K562 (cell line): Measurements from ENCODE around the gene HYAL3. TPM values are rescaled to one million over a fixed set of nuclear protein-coding genes. Genes with fewer than 3 reads are reported as not detected.
A peak's percentile ranks its signal among the peaks of the same experiment; 100 is the strongest.

Source experiments
- BCLAF1 ChIP-seq, 2 experiments: fragments of 450-650 bp in 1 of 2; IDR thresholded peaks; 2 replicates each; pipeline ENCODE4 v1.6.1; 2011 to 2017; ENCODE audit warnings: low read depth in 2 of 2, antibody characterized with exemption in 1 of 2, borderline replicate concordance in 1 of 2, low read length in 1 of 2, mild to moderate bottlenecking in 1 of 2, mixed read lengths in 1 of 2; ENCODE audit not compliant: control insufficient read depth in 1 of 2
- CTCF ChIP-seq, 3 experiments: IDR thresholded peaks in 2 of 3; conservative IDR thresholded peaks in 1 of 3; 2 replicates each; pipeline ENCODE4 v1.5.1; 2011 to 2012; ENCODE audit warnings: low read length in 3 of 3, mild to moderate bottlenecking in 3 of 3, control low read depth in 2 of 3, improper control_type of control experiment in 1 of 3, inconsistent platforms in 1 of 3, low read depth in 1 of 3, mixed read lengths in 1 of 3, moderate library complexity in 1 of 3; ENCODE audit not compliant: insufficient read depth in 2 of 3
- DACH1 ChIP-seq: fragments of 450-650 bp; IDR thresholded peaks from 2 replicates; pipeline ENCODE4 v1.6.1; 2018; ENCODE audit not compliant: partially characterized antibody
- DPF2 ChIP-seq: fragments of 450-650 bp; IDR thresholded peaks from 2 replicates; pipeline ENCODE4 v1.6.1; 2016
- IRF2 ChIP-seq: sonication (generic); formaldehyde crosslinking; IDR thresholded peaks from 2 replicates; pipeline ENCODE4 v1.8.1; 2022; ENCODE audit warnings: mild to moderate bottlenecking, missing genetic modification reagents
- MEF2A ChIP-seq: IDR thresholded peaks from 2 replicates; pipeline ENCODE4 v1.6.1; 2011; ENCODE audit warnings: low read depth, mild to moderate bottlenecking, low read length, moderate library complexity; ENCODE audit not compliant: control insufficient read depth
- MEIS2 ChIP-seq: fragments of 450-650 bp; IDR thresholded peaks from 2 replicates; pipeline ENCODE4 v1.6.1; 2014; ENCODE audit warnings: mild to moderate bottlenecking; ENCODE audit not compliant: partially characterized antibody
- PHF8 ChIP-seq: fragments of 200-600 bp; sonication (generic); IDR thresholded peaks from 2 replicates; pipeline ENCODE4 v1.6.1; 2012; ENCODE audit warnings: mixed run types, mild to moderate bottlenecking, inconsistent platforms, low read length, moderate library complexity, borderline replicate concordance
- PTTG1 ChIP-seq: fragments of 450-650 bp; IDR thresholded peaks from 2 replicates; pipeline ENCODE4 v1.6.1; 2016; ENCODE audit warnings: low read depth, mild to moderate bottlenecking, missing genetic modification characterization, missing compliant biosample characterization
- RAD21 ChIP-seq, 2 experiments: fragments of 250-450 bp in 1 of 2; fragments of 450-650 bp in 1 of 2; sonication (Bioruptor Pico) in 1 of 2; formaldehyde crosslinking in 1 of 2; IDR thresholded peaks in 1 of 2; conservative IDR thresholded peaks in 1 of 2; 2 replicates each; pipeline versions ENCODE4 v1.4.0 to v1.8.0; 2020 to 2022; ENCODE audit warnings: mild to moderate bottlenecking in 2 of 2, moderate library complexity in 1 of 2
- RBM39 ChIP-seq: fragments of 200-400 bp; formaldehyde crosslinking; optimal IDR thresholded peaks from 2 replicates; pipeline ENCODE3; 2018; ENCODE audit warnings: low read depth, low read length
- SMC3 ChIP-seq: conservative IDR thresholded peaks from 2 replicates; pipeline ENCODE4 v1.6.1; 2011; ENCODE audit warnings: low read depth, low read length, improper control_type of control experiment; ENCODE audit not compliant: insufficient read depth
- ZBTB8A ChIP-seq: fragments of 450-650 bp; IDR thresholded peaks from 2 replicates; pipeline ENCODE4 v1.6.1; 2018; ENCODE audit warnings: mild to moderate bottlenecking, moderate library complexity; ENCODE audit not compliant: partially characterized antibody
- ZNF133 ChIP-seq: fragments of 250-450 bp; sonication (Bioruptor Pico); IDR thresholded peaks from 2 replicates; pipeline ENCODE4 v1.4.0; 2020; ENCODE audit warnings: mild to moderate bottlenecking
- ZNF184 ChIP-seq: sonication (generic); formaldehyde crosslinking; IDR thresholded peaks from 2 replicates; pipeline ENCODE4 v1.5.0; 2020; ENCODE audit warnings: missing genetic modification reagents
- ZNF384 ChIP-seq: IDR thresholded peaks from 2 replicates; pipeline ENCODE4 v1.6.1; 2012; ENCODE audit warnings: low read depth, low read length, improper control_type of control experiment
- polyA plus RNA-seq, 8 experiments: library from polyadenylated mRNA; depleted of rRNA in 4 of 8; stranded (reverse) in 5 of 8; unstranded in 3 of 8; fragments of >200 nt; fragmentation: Nextera tagmentation in 2 of 8; fragmentation: Illumina TruSeq in 1 of 8; extraction: Ambion mirVana in 2 of 8; extraction: Trizol in 1 of 8; gene quantifications; 2 replicates each; pipeline versions ENCODE4 v1.2.1 to v1.2.3, GENCODE V29; 2011 to 2014; ENCODE audit warnings: inconsistent platforms in 1 of 8, missing spikeins in 1 of 8
- total RNA-seq, 7 experiments: library from RNA; depleted of rRNA in 6 of 7; stranded (reverse); fragments of >200 nt in 6 of 7; fragmentation: Illumina TruSeq in 2 of 7; extraction: Trizol in 2 of 7; gene quantifications; 2 replicates each; pipeline versions ENCODE4 v1.2.1 to v1.2.3, GENCODE V29; 2011 to 2021; ENCODE audit warnings: low replicate concordance in 1 of 7
- TF ChIP-seq, protein P1 (sequence below): fragments of 450-650 bp; IDR thresholded peaks from 2 replicates; pipeline ENCODE4 v1.6.1; 2016; ENCODE audit warnings: mild to moderate bottlenecking

The HYAL3 gene
- total and polyA plus RNA-seq, 9 of the 15 experiments (the other 6 are each of a cell fraction or from before 2014, with no cell fraction given) = 0.38 to 9.1 (median 6.8) TPM

- TF ChIP-seq BCLAF1 (IDR thresholded peaks at IDR 0.05; ENCODE audit: borderline replicate concordance in 1 of 2, control insufficient read depth in 1 of 2, low read depth in 2 of 2, low read length in 1 of 2) (no peak), ZBTB8A (no peak), MEF2A (no peak), DPF2 (0 out of 2 replicates have a peak, but pooled peaks have one; percentile 7), IRF2 (CRISPR knock-in tag) (no peak), ZNF133 (CRISPR knock-in tag) (no peak), SMC3 (peak; percentile 29; the same call in 1 of the 2 replicates), CTCF (IDR thresholded peaks at IDR 0.05 in 2 of 3, conservative IDR thresholded peaks at IDR 0.05 in 1 of 3; ENCODE audit: insufficient read depth in 2 of 3, low read depth in 1 of 3, low read length in 3 of 3) (peak; percentile 67 to 73 (median 70)), PHF8 (no peak), MEIS2 (no peak), PTTG1 (tag) (no peak), ZNF184 (CRISPR knock-in tag) (no peak), RAD21 (CRISPR knock-in tag; conservative IDR thresholded peaks at IDR 0.05 in 1 of 2, IDR thresholded peaks at IDR 0.05 in 1 of 2) (peak; percentile 32 to 58), RBM39 (no peak), ZNF384 (peak; percentile 98), DACH1 (no peak)
- TF ChIP-seq, protein P1, sequence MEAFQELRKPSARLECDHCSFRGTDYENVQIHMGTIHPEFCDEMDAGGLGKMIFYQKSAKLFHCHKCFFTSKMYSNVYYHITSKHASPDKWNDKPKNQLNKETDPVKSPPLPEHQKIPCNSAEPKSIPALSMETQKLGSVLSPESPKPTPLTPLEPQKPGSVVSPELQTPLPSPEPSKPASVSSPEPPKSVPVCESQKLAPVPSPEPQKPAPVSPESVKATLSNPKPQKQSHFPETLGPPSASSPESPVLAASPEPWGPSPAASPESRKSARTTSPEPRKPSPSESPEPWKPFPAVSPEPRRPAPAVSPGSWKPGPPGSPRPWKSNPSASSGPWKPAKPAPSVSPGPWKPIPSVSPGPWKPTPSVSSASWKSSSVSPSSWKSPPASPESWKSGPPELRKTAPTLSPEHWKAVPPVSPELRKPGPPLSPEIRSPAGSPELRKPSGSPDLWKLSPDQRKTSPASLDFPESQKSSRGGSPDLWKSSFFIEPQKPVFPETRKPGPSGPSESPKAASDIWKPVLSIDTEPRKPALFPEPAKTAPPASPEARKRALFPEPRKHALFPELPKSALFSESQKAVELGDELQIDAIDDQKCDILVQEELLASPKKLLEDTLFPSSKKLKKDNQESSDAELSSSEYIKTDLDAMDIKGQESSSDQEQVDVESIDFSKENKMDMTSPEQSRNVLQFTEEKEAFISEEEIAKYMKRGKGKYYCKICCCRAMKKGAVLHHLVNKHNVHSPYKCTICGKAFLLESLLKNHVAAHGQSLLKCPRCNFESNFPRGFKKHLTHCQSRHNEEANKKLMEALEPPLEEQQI = no peak
Measured at GRCh38 chr3:50347187-50347813, 48.1 kb upstream of the HYAL3 start (continued).
